Activated CD4-positive, alpha-beta T cell treated with anti-CD3 and anti-CD28 coated beads, Interleukin-2, amount 10 ng/mL, durations not matched to agents 24 days and 14 days (primary cell): ENCODE results near the gene FARS2. TPM values are rescaled to one million over a fixed set of nuclear protein-coding genes. Genes with fewer than 3 reads are reported as not detected.

Experiments
- DNase-seq: peaks from one replicate; pipeline ENCODE4 v3.0.0; 2022
- H3K27ac Mint-ChIP-seq: one replicate; pipeline ENCODE4 v1.8.0; 2022; ENCODE audit warnings: mild to moderate bottlenecking, mixed read lengths
- H3K27me3 Mint-ChIP-seq: one replicate; pipeline ENCODE4 v1.8.0; 2022; ENCODE audit warnings: mixed read lengths
- H3K36me3 Mint-ChIP-seq: one replicate; pipeline ENCODE4 v1.8.0; 2022; ENCODE audit warnings: low read depth, mild to moderate bottlenecking, mixed read lengths
- H3K4me1 Mint-ChIP-seq: one replicate; pipeline ENCODE4 v1.8.0; 2021; ENCODE audit warnings: mixed read lengths
- H3K4me3 Mint-ChIP-seq: one replicate; pipeline ENCODE4 v1.8.0; 2022; ENCODE audit warnings: mild to moderate bottlenecking, moderate library complexity, mixed read lengths
- H3K9me3 Mint-ChIP-seq: one replicate; pipeline ENCODE4 v1.8.0; 2021; ENCODE audit warnings: mixed read lengths
- intact Hi-C: fragments of 100-400 bp; cut with micrococcal nuclease; formaldehyde crosslinking; loops from one replicate; pipeline ENCODE4 v1.15.1; 2023
- total RNA-seq: library from RNA; stranded (reverse); gene quantifications from 2 replicates; pipeline ENCODE4 v1.2.3, GENCODE V29; 2022

The FARS2 gene
- total RNA-seq, 1 donor from 2014 or later, result 24.7 TPM

GRCh38 chr6:5478380-5478779, 217.1 kb downstream of the FARS2 start:
- Mint-ChIP-seq H3K9me3 (no peaks in the 10 kb centered on the region), H3K27me3 (no peaks in the 10 kb centered on the region), H3K4me3 (no peak overlapping the region), H3K27ac (no peak overlapping the region), H3K4me1 (no peaks in the 10 kb centered on the region), H3K36me3 (no peaks in the 10 kb centered on the region)
- intact Hi-C loops, result loop anchor here (10.0 kb wide), 2 partner anchors 186 to 336 kb away; no protein-coding TSS in a partner anchor
- DNase-seq, result no peak

DNA sequence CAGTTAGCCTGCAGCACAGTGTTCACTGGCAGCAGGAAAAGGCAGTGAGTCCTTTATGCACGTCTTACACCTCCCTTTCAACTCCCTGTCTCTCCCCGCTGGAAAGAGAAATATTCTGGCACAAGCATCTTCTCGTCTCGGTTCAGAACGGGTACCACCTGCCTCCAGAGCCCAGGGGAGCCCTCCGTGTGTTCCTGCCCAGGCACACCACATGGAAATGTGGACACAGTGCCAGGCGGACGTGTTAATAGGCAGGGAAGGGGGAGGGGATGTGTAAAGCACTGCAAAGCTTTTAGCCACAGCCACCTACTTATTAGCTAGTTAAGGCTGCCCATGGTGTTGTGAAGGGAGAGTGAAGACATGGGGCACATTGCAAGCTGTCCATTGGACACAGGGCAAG, 219.7 kb downstream of the FARS2 start:
- Mint-ChIP-seq H3K36me3 (no peaks in the 10 kb centered on the region), H3K4me1 (no peaks in the 10 kb centered on the region), H3K27ac (no peak overlapping the region), H3K9me3 (no peaks in the 10 kb centered on the region), H3K4me3 (no peak overlapping the region), H3K27me3 (no peaks in the 10 kb centered on the region)
- intact Hi-C loops, result no loop called here
- no peak for DNase-seq

DNA sequence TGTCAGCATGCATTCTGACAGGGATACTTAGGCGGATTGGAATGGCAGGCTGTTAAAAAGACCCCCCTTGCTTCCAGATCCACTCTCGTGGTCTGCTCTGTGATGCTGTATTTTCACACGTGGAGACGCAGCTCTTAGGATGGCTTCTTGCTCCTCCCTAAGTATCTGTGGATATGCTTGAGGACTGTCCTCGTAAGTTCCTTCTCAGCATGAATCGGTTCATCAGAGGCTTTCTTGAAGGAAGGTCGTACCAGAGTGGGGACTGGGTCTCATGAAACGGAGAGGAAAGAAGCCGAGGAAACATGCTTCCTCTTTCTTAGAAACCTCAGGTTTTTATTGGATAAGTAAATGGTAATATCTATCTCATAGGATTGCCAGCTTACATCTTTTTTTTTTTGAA, 220.4 kb downstream of the FARS2 start:
- peaks cover 2% of the 10 kb centered on the region for H3K4me1 Mint-ChIP-seq
- no peak for DNase-seq
- intact Hi-C loops, result no loop called here
- peaks cover 1% of the 10 kb centered on the region for H3K36me3 Mint-ChIP-seq
- no peak overlapping the region for H3K27ac Mint-ChIP-seq
- no peaks in the 10 kb centered on the region for H3K9me3 Mint-ChIP-seq
- no peak overlapping the region for H3K4me3 Mint-ChIP-seq
- H3K27me3 Mint-ChIP-seq, result no peaks in the 10 kb centered on the region

DNA sequence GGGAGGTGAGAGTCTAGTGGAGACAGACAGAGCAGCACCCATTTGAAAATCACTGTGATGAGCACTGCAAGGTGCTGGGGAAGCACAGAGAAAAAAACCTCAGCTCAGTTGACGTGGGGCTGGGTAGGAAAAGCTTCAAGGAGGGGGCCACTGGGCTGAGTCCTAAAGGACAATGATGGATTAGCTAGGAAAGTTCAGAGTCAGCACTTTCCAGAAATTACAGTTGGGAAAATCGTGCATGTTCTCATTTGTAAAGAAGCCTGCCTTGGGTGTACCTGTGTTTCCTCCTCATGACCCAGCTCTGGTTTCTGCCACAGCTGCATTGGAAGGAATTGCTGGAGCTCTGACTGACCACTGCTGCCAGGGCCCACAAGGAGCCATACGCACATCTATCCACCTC, 221.3 kb downstream of the FARS2 start:
- no peaks in the 10 kb centered on the region for H3K9me3 Mint-ChIP-seq
- no peak overlapping the region for H3K27ac Mint-ChIP-seq
- H3K36me3 Mint-ChIP-seq, result peaks cover 1% of the 10 kb centered on the region
- H3K4me1 Mint-ChIP-seq, result peaks cover 2% of the 10 kb centered on the region
- no peak overlapping the region for H3K4me3 Mint-ChIP-seq
- no peaks in the 10 kb centered on the region for H3K27me3 Mint-ChIP-seq
- intact Hi-C loops, result no loop called here
- no peak for DNase-seq

GRCh38 chr6:5484692-5485091, 223.4 kb downstream of the FARS2 start:
- Mint-ChIP-seq H3K9me3 (no peaks in the 10 kb centered on the region), H3K27ac (no peak overlapping the region), H3K27me3 (no peaks in the 10 kb centered on the region), H3K4me3 (no peak overlapping the region), H3K4me1 (peaks cover 2% of the 10 kb centered on the region), H3K36me3 (peaks cover 1% of the 10 kb centered on the region)
- intact Hi-C loops, result no loop called here
- no peak for DNase-seq

- no peak for DNase-seq
- Mint-ChIP-seq H3K4me3 (no peak overlapping the region), H3K9me3 (no peaks in the 10 kb centered on the region), H3K4me1 (peaks cover 2% of the 10 kb centered on the region), H3K27ac (no peak overlapping the region), H3K36me3 (peaks cover 1% of the 10 kb centered on the region), H3K27me3 (no peaks in the 10 kb centered on the region)
- intact Hi-C loops, result no loop called here
These were observed 224.9 kb downstream of the FARS2 start for GRCh38 chr6:5486214-5486613.

- Mint-ChIP-seq H3K9me3 (no peaks in the 10 kb centered on the region), H3K4me3 (no peak overlapping the region), H3K27ac (no peak overlapping the region), H3K36me3 (peaks cover 1% of the 10 kb centered on the region), H3K27me3 (no peaks in the 10 kb centered on the region), H3K4me1 (peaks cover 2% of the 10 kb centered on the region)
- no peak for DNase-seq
- intact Hi-C loops, result no loop called here
These were observed 229.3 kb downstream of the FARS2 start for GRCh38 chr6:5490501-5491069.

DNA sequence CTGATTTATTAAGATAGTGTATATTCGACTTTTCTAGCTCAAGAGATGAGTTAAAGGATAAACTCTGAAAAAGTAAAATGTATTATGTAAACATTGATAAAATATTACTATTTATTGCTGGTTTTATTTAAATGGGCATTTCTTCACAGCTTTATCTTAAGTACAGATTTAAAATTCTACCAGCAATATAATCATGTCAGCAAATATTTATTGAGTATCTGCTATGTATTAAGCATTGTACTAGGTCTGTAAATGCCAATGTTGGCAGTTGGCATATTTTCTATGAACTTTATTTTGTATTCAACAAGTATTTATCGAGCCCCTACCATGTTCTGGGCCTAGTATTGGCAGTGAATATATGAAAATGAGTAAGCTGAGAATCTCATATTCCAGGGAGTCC, 231.0 kb downstream of the FARS2 start:
- intact Hi-C loops, result no loop called here
- DNase-seq, result no peak
- Mint-ChIP-seq H3K4me1 (no peaks in the 10 kb centered on the region), H3K27me3 (no peaks in the 10 kb centered on the region), H3K4me3 (no peak overlapping the region), H3K9me3 (no peaks in the 10 kb centered on the region), H3K27ac (no peak overlapping the region), H3K36me3 (no peaks in the 10 kb centered on the region)

DNA sequence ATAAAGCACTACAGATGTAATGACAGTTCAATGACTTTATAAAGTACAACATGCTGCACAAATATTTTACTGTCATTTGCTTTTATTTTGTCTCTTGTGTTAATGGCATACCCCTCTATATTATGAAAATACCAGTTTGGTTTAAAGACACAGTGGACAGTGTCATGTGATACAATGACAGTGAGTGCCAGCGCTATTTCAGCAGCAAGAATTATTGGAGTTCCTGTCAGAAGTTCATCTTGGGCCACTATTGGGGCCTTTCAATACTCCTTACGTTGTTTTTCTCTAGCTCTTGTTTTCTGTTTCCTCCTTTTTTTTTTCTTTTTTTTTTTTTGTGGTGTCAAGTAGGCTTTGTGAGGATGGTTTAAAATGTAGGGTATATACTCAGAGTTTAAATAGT, 232.5 kb downstream of the FARS2 start:
- H3K4me3 Mint-ChIP-seq, result no peak overlapping the region
- no peak overlapping the region for H3K27ac Mint-ChIP-seq
- DNase-seq, result no peak
- intact Hi-C loops, result no loop called here
- no peaks in the 10 kb centered on the region for H3K9me3 Mint-ChIP-seq
- no peaks in the 10 kb centered on the region for H3K36me3 Mint-ChIP-seq
- no peaks in the 10 kb centered on the region for H3K4me1 Mint-ChIP-seq
- H3K27me3 Mint-ChIP-seq, result no peaks in the 10 kb centered on the region

DNA sequence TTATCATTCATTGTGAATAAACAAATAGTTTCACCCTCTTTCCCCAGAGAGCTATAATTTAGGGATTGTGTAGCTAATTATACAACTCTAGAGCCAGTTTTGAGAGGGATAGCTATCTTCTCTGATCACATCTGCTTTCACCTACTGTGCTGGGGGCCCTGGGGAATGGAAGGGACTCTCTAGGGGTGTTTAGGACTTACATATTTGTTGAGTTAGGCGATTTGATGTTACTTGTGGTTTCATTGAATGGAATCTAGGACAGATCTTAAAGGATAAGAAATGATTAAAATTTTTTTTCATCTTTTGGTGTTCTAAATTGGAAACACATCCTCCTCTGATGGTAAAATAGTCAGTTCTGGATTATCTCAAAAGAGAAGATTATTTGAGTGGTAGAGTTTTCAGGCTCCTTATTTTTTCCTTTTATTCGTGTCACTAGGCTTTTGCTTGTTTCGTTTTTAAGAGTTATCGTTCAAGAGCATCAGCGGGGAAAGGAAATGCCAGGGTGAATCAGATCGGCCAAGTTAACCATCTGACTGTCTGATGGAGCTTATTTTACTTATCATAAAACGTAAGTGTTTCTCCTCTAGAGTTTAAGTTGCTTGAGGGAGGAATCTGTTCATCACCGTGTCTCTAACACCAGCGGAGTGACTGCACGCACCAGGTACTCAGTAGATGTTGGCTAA, 236.7 kb downstream of the FARS2 start:
- intact Hi-C loops, result no loop called here
- Mint-ChIP-seq H3K4me3 (no peak overlapping the region), H3K4me1 (peaks cover 6% of the 10 kb centered on the region), H3K9me3 (no peaks in the 10 kb centered on the region), H3K36me3 (peaks cover 4% of the 10 kb centered on the region), H3K27me3 (no peaks in the 10 kb centered on the region), H3K27ac (peak overlapping the region; percentile 8)
- DNase-seq, result no peak

DNA sequence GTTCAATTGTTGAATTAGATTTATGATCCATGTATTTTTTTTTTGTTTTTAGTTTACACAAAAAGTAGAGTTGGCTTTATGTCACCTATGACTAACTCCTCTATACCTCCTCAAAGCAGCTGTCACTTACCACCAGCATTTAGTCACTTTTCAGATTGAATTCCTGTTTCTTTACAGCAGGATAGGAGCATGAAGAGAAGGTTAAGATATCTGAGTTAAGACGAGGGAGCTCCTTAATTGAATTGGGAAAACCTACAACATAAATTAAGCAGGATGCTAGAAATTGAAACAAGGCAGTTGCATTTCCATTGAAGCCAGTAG, 237.2 kb downstream of the FARS2 start:
- peaks cover 4% of the 10 kb centered on the region for H3K36me3 Mint-ChIP-seq
- H3K4me3 Mint-ChIP-seq, result no peak overlapping the region
- H3K4me1 Mint-ChIP-seq, result peaks cover 6% of the 10 kb centered on the region
- no peak for DNase-seq
- H3K27ac Mint-ChIP-seq, result peak overlapping the region; percentile 36
- intact Hi-C loops, result no loop called here
- H3K27me3 Mint-ChIP-seq, result no peaks in the 10 kb centered on the region
- H3K9me3 Mint-ChIP-seq, result no peaks in the 10 kb centered on the region

DNA sequence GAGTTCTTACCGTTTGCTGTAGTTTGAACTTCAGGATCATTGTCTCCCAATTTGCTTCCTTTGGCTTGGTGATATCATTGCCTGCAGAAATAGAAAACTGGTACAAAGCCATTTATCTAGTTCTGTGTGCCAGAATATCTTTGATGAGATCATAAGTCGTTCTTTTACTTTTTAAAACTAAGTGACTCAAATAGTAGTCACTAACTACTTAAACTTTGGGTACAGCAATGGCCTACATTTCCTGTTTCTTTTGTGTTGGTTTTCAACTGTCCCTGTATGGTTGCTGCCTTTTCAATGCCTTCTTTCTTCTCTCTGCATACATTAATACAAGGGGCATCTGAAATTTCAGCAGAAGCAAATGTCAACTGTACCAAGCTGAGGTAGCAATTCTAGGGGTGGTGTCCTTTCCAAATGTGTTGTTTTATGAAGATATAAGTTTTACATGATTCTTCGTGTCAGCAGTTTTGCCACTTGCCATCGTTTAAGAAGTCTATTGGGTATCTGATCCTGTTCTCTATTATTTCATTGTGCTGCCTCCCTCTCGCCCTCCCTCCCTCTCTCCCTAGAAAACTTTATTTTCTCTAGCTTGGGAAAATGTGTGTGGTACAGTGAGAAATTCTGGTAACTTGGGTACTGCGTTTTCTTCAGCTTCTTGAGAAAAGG, 238.5 kb downstream of the FARS2 start:
- no peak overlapping the region for H3K4me3 Mint-ChIP-seq
- intact Hi-C loops, result no loop called here
- no peak for DNase-seq
- no peaks in the 10 kb centered on the region for H3K9me3 Mint-ChIP-seq
- peaks cover 6% of the 10 kb centered on the region for H3K4me1 Mint-ChIP-seq
- no peak overlapping the region for H3K27ac Mint-ChIP-seq
- H3K36me3 Mint-ChIP-seq, result peaks cover 4% of the 10 kb centered on the region
- H3K27me3 Mint-ChIP-seq, result no peaks in the 10 kb centered on the region

- intact Hi-C loops, result no loop called here
- H3K27ac Mint-ChIP-seq, result no peak overlapping the region
- H3K4me3 Mint-ChIP-seq, result no peak overlapping the region
- no peaks in the 10 kb centered on the region for H3K27me3 Mint-ChIP-seq
- DNase-seq, result no peak
- peaks cover 10% of the 10 kb centered on the region for H3K4me1 Mint-ChIP-seq
- peaks cover 5% of the 10 kb centered on the region for H3K36me3 Mint-ChIP-seq
- no peaks in the 10 kb centered on the region for H3K9me3 Mint-ChIP-seq
These were observed 240.5 kb downstream of the FARS2 start for GRCh38 chr6:5501837-5502236.

DNA sequence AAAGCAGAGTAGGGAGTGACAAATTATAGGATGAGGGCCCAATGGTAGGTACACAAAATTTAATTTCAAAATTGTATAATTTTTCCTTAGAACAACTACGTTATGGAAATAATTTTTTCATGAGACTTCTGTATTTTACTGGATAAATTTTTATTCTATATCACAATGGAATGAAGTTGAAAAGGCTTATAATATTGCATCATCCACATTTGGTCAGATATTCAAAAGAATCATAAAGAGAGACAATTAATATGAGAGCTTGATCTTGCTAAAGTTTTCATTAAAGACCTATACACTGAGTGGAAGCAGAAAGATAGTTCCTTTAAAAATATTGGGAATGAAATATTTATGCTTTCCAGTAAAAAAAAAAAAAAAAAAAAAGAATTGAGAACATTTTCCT, 242.8 kb downstream of the FARS2 start:
- intact Hi-C loops, result no loop called here
- DNase-seq, result no peak
- H3K27ac Mint-ChIP-seq, result no peak overlapping the region
- peaks cover 5% of the 10 kb centered on the region for H3K36me3 Mint-ChIP-seq
- peaks cover 19% of the 10 kb centered on the region for H3K4me1 Mint-ChIP-seq
- H3K4me3 Mint-ChIP-seq, result no peak overlapping the region
- no peaks in the 10 kb centered on the region for H3K27me3 Mint-ChIP-seq
- no peaks in the 10 kb centered on the region for H3K9me3 Mint-ChIP-seq
